Measurements from ENCODE around the gene ATP6V0C.
A peak's percentile ranks its signal among the peaks of the same experiment; 100 is the strongest.
"Not testable (repeated sequence)": the region's sequence is repeated elsewhere in the genome, so short reads cannot be mapped to it uniquely, and the experiment has no call there.

DNA sequence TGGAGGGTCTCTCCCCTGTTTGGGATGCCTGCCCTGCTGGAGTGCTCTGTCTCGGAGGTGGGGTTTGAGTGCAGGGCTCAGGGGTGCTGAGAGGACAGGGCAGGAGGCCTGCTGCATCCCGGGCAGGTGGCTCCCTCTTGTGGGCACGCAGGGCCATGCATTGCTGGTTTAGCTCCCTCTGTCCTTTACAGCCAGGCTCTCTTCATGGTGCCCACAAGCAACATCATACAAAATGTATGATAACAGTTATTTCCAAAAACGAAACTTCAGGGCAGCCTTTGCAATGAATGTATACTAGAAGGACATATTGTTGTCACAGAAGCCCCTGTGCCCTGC lies 47.0 kb downstream of the ATP6V0C start:
- TF ChIP-seq, protein P1, sequence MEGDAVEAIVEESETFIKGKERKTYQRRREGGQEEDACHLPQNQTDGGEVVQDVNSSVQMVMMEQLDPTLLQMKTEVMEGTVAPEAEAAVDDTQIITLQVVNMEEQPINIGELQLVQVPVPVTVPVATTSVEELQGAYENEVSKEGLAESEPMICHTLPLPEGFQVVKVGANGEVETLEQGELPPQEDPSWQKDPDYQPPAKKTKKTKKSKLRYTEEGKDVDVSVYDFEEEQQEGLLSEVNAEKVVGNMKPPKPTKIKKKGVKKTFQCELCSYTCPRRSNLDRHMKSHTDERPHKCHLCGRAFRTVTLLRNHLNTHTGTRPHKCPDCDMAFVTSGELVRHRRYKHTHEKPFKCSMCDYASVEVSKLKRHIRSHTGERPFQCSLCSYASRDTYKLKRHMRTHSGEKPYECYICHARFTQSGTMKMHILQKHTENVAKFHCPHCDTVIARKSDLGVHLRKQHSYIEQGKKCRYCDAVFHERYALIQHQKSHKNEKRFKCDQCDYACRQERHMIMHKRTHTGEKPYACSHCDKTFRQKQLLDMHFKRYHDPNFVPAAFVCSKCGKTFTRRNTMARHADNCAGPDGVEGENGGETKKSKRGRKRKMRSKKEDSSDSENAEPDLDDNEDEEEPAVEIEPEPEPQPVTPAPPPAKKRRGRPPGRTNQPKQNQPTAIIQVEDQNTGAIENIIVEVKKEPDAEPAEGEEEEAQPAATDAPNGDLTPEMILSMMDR (IDR thresholded peaks at IDR 0.05) = peak; percentile 52
- TF ChIP-seq EZH2 (IDR thresholded peaks at IDR 0.05; ENCODE audit: borderline replicate concordance, insufficient read depth, low read depth, low read length, poor library complexity, severe bottlenecking) = not testable (repeated sequence)
